HepG2 (cell line): ENCODE results near the gene CD58. TPM values are rescaled to one million over a fixed set of nuclear protein-coding genes. Genes with fewer than 3 reads are reported as not detected.

Source experiments
- DBP ChIP-seq: sonication (generic); formaldehyde crosslinking; IDR thresholded peaks from 2 replicates; pipeline ENCODE4 v1.4.0; 2020; ENCODE audit warnings: missing genetic modification reagents; ENCODE audit errors: not compliant biosample characterization
- GTF2F1 ChIP-seq: fragments of 150-350 bp; IDR thresholded peaks from 2 replicates; pipeline ENCODE4 v1.6.1; 2014; ENCODE audit warnings: low read length
- PHF21A ChIP-seq: sonication (generic); formaldehyde crosslinking; IDR thresholded peaks from 2 replicates; pipeline ENCODE4 v1.5.0; 2020; ENCODE audit warnings: mild to moderate bottlenecking, missing genetic modification reagents
- RBFOX2 ChIP-seq: fragments of 200-400 bp; formaldehyde crosslinking; IDR thresholded peaks from 2 replicates; pipeline ENCODE4 v1.6.1; 2017; ENCODE audit warnings: low read depth, mild to moderate bottlenecking, low read length
- RBM39 ChIP-seq: fragments of 200-400 bp; formaldehyde crosslinking; IDR thresholded peaks from one replicate; pipeline ENCODE4 v1.6.1; 2018; ENCODE audit warnings: antibody characterized with exemption, mild to moderate bottlenecking, low read depth, low read length; ENCODE audit not compliant: poor library complexity, severe bottlenecking
- SP2 ChIP-seq: sonication (generic); formaldehyde crosslinking; IDR thresholded peaks from 2 replicates; pipeline ENCODE4 v1.5.1; 2020; ENCODE audit warnings: mild to moderate bottlenecking, missing genetic modification reagents
- SRSF9 ChIP-seq: fragments of 200-400 bp; formaldehyde crosslinking; IDR thresholded peaks from 2 replicates; pipeline ENCODE4 v1.6.1; 2018; ENCODE audit warnings: borderline replicate concordance, mild to moderate bottlenecking, low read depth, low read length; ENCODE audit not compliant: insufficient read depth, poor library complexity, severe bottlenecking
- TBX2 ChIP-seq: sonication (generic); formaldehyde crosslinking; IDR thresholded peaks from 2 replicates; pipeline ENCODE4 v1.5.0; 2020; ENCODE audit warnings: missing genetic modification reagents, mild to moderate bottlenecking, borderline replicate concordance
- ZKSCAN8 ChIP-seq: IDR thresholded peaks from 2 replicates; pipeline ENCODE4 v1.6.1; 2016; ENCODE audit warnings: borderline replicate concordance, missing genetic modification reagents, missing compliant biosample characterization
- ZNF24 ChIP-seq: fragments of 450-650 bp; IDR thresholded peaks from 2 replicates; pipeline ENCODE4 v1.6.1; 2017; ENCODE audit warnings: antibody characterized with exemption, mild to moderate bottlenecking
- ZNF251 ChIP-seq: sonication (generic); formaldehyde crosslinking; IDR thresholded peaks from 2 replicates; pipeline ENCODE4 v1.9.0; 2021; ENCODE audit warnings: mild to moderate bottlenecking, missing genetic modification reagents
- ZNF326 ChIP-seq: sonication (generic); formaldehyde crosslinking; IDR thresholded peaks from 2 replicates; pipeline ENCODE4 v1.4.0; 2020; ENCODE audit warnings: missing genetic modification reagents, borderline replicate concordance
- ZNF460 ChIP-seq: sonication (generic); formaldehyde crosslinking; IDR thresholded peaks from 2 replicates; pipeline ENCODE4 v1.5.1; 2020; ENCODE audit warnings: missing genetic modification reagents, mild to moderate bottlenecking, borderline replicate concordance
- ZNF672 ChIP-seq: sonication (generic); formaldehyde crosslinking; IDR thresholded peaks from 2 replicates; pipeline ENCODE4 v1.8.1; 2022; ENCODE audit warnings: missing genetic modification reagents
- ZNF687 ChIP-seq: sonication (generic); formaldehyde crosslinking; IDR thresholded peaks from 2 replicates; pipeline ENCODE4 v1.5.1; 2020; ENCODE audit warnings: mild to moderate bottlenecking, missing genetic modification reagents, moderate library complexity
- ZNF709 ChIP-seq: sonication (generic); formaldehyde crosslinking; IDR thresholded peaks from 2 replicates; pipeline ENCODE4 v1.5.0; 2020; ENCODE audit warnings: mild to moderate bottlenecking, missing genetic modification reagents
- ZNF747 ChIP-seq: sonication (generic); formaldehyde crosslinking; IDR thresholded peaks from 2 replicates; pipeline ENCODE4 v1.8.1; 2023; ENCODE audit warnings: missing genetic modification reagents, mild to moderate bottlenecking, borderline replicate concordance
- ZNF788 ChIP-seq: sonication (generic); formaldehyde crosslinking; IDR thresholded peaks from 2 replicates; pipeline ENCODE4 v1.5.0; 2020; ENCODE audit warnings: mild to moderate bottlenecking, missing genetic modification reagents, borderline replicate concordance
- ZSCAN31 ChIP-seq: sonication (generic); formaldehyde crosslinking; IDR thresholded peaks from 2 replicates; pipeline ENCODE4 v1.5.0; 2020; ENCODE audit warnings: low read depth, mild to moderate bottlenecking, missing genetic modification reagents
- polyA plus RNA-seq, 8 experiments: library from polyadenylated mRNA; depleted of rRNA in 3 of 8; stranded (reverse) in 7 of 8; unstranded in 1 of 8; fragments of >200 nt; fragmentation: Illumina TruSeq in 4 of 8; extraction: Trizol in 4 of 8; gene quantifications; 2 replicates each; pipeline versions ENCODE4 v1.2.1 to v1.2.3, GENCODE V29; 2011 to 2016; ENCODE audit warnings: low read depth in 4 of 8, missing spikeins in 1 of 8, mixed read lengths in 1 of 8; ENCODE audit not compliant: insufficient read depth in 1 of 8
- total RNA-seq, 5 experiments: library from RNA; depleted of rRNA; stranded (reverse); fragments of >200 nt; fragmentation: Illumina TruSeq; extraction: Trizol; gene quantifications; 2 replicates each; pipeline ENCODE4 v1.2.3, GENCODE V29; 2016; ENCODE audit warnings: low read depth in 1 of 5
- TF ChIP-seq, protein P1 (sequence below): sonication (generic); formaldehyde crosslinking; IDR thresholded peaks from 2 replicates; pipeline ENCODE4 v1.4.0; 2020; ENCODE audit warnings: missing genetic modification reagents

Gene CD58
- total and polyA plus RNA-seq, 2 of the 13 experiments (the other 11 are each of a cell fraction or from before 2014, with no cell fraction given): 9.4 to 13.5 TPM

- TF ChIP-seq, protein P1, sequence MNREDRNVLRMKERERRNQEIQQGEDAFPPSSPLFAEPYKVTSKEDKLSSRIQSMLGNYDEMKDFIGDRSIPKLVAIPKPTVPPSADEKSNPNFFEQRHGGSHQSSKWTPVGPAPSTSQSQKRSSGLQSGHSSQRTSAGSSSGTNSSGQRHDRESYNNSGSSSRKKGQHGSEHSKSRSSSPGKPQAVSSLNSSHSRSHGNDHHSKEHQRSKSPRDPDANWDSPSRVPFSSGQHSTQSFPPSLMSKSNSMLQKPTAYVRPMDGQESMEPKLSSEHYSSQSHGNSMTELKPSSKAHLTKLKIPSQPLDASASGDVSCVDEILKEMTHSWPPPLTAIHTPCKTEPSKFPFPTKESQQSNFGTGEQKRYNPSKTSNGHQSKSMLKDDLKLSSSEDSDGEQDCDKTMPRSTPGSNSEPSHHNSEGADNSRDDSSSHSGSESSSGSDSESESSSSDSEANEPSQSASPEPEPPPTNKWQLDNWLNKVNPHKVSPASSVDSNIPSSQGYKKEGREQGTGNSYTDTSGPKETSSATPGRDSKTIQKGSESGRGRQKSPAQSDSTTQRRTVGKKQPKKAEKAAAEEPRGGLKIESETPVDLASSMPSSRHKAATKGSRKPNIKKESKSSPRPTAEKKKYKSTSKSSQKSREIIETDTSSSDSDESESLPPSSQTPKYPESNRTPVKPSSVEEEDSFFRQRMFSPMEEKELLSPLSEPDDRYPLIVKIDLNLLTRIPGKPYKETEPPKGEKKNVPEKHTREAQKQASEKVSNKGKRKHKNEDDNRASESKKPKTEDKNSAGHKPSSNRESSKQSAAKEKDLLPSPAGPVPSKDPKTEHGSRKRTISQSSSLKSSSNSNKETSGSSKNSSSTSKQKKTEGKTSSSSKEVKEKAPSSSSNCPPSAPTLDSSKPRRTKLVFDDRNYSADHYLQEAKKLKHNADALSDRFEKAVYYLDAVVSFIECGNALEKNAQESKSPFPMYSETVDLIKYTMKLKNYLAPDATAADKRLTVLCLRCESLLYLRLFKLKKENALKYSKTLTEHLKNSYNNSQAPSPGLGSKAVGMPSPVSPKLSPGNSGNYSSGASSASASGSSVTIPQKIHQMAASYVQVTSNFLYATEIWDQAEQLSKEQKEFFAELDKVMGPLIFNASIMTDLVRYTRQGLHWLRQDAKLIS (CRISPR knock-in tag): no peak
- TF ChIP-seq ZNF24 (no peak), SRSF9 (no peak), ZKSCAN8 (CRISPR knock-in tag) (no peak), ZNF251 (CRISPR knock-in tag) (no peak), ZNF326 (CRISPR knock-in tag) (no peak), RBM39 (peak; percentile 9), GTF2F1 (no peak), ZNF672 (CRISPR knock-in tag) (no peak), PHF21A (no peak), ZSCAN31 (CRISPR knock-in tag) (0 out of 2 replicates have a peak, but pooled peaks have one; percentile 24), ZNF460 (CRISPR knock-in tag) (no peak), ZNF788 (CRISPR knock-in tag) (no peak), TBX2 (CRISPR knock-in tag) (peak; percentile 28; the same call in 1 of the 2 replicates), RBFOX2 (no peak), SP2 (CRISPR knock-in tag) (no peak), ZNF687 (peak; percentile 50), ZNF709 (no peak), ZNF747 (no peak), DBP (CRISPR knock-in tag) (no peak)
These were observed 87.1 kb downstream of the CD58 start (continued) for GRCh38 chr1:116483481-116484309.
